NCI-H2196 (cell line): ENCODE measurements around the gene JHY.

Experiments used
- DNase-seq: peaks from one replicate; lab custom pipeline; 2025; ENCODE audit not compliant: unreplicated experiment; lab: John Stamatoyannopoulos, UW

JHY gene

GRCh38 chr11:122871302-122871701, 11.3 kb upstream of the JHY start:
- DNase-seq, result no peak

GRCh38 chr11:122872046-122872445, 10.5 kb upstream of the JHY start:
- no peak for DNase-seq

GRCh38 chr11:122874991-122875390, 7.6 kb upstream of the JHY start:
- DNase-seq, result no peak

GRCh38 chr11:122877732-122878131, 4.8 kb upstream of the JHY start:
- no peak for DNase-seq

GRCh38 chr11:122879785-122880184, 2.8 kb upstream of the JHY start:
- DNase-seq, result no peak

- DNase-seq, result peak; percentile 59
Observed at GRCh38 chr11:122882857-122883645, 492 bp downstream of the JHY start.

- DNase-seq, result no peak
Observed at GRCh38 chr11:122883646-122883979, 1.1 kb downstream of the JHY start.

- no peak for DNase-seq
Observed at GRCh38 chr11:122888162-122888561, 5.6 kb downstream of the JHY start.

- no peak for DNase-seq
Observed at GRCh38 chr11:122893131-122893530, 10.6 kb downstream of the JHY start.

GRCh38 chr11:122895563-122895962, 13.0 kb downstream of the JHY start:
- DNase-seq, result peak; percentile 69

GRCh38 chr11:122897606-122898210, 15.1 kb downstream of the JHY start:
- DNase-seq, result no peak

GRCh38 chr11:122898799-122899198, 16.2 kb downstream of the JHY start:
- no peak for DNase-seq

GRCh38 chr11:122900587-122901202, 18.1 kb downstream of the JHY start:
- no peak for DNase-seq

GRCh38 chr11:122902951-122903350, 20.4 kb downstream of the JHY start:
- DNase-seq, result no peak

- no peak for DNase-seq
Observed at GRCh38 chr11:122910775-122911174, 28.2 kb downstream of the JHY start.

GRCh38 chr11:122917311-122917710, 34.8 kb downstream of the JHY start:
- no peak for DNase-seq

GRCh38 chr11:122918734-122919133, 36.2 kb downstream of the JHY start:
- DNase-seq, result no peak

GRCh38 chr11:122920579-122920978, 38.0 kb downstream of the JHY start:
- DNase-seq, result peak; percentile 38

- no peak for DNase-seq
Observed at GRCh38 chr11:122922893-122923292, 40.3 kb downstream of the JHY start.

GRCh38 chr11:122923302-122923701, 40.7 kb downstream of the JHY start:
- DNase-seq, result no peak

GRCh38 chr11:122931510-122931909, 49.0 kb downstream of the JHY start:
- no peak for DNase-seq

- no peak for DNase-seq
Observed at GRCh38 chr11:122933416-122933815, 50.9 kb downstream of the JHY start.
